ENCODE measurements around the gene CCDC138.

The CCDC138 gene

GRCh38 chr2:108896741-108897140 is 110.2 kb downstream of the CCDC138 start:
- DNase-seq (ENCODE audit: low read depth in 3 of 3): no peak

- no peak for DNase-seq (ENCODE audit: low read depth in 3 of 3)
Observed at GRCh38 chr2:108898315-108899082, 111.9 kb downstream of the CCDC138 start.

DNA sequence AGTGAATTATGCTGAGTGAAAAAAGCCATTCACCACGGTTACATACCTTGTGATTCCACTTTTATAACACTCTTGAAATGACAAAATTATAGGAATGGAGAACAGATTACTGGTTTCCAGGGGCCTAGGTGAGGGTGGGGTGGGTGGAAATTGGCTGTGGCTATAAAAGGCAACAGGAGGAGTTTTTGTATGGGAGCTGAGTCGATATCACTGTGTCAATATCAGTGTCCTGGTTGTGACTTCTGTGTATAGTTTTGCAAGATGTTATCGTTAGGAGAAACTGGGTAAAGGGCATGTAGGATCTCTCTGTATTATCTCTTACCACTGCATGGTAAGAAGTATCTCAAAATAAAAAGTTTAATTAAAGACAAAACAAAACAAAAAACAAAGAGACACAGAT is 118.1 kb downstream of the CCDC138 start:
- DNase-seq (ENCODE audit: low read depth in 3 of 3): no peak

DNA sequence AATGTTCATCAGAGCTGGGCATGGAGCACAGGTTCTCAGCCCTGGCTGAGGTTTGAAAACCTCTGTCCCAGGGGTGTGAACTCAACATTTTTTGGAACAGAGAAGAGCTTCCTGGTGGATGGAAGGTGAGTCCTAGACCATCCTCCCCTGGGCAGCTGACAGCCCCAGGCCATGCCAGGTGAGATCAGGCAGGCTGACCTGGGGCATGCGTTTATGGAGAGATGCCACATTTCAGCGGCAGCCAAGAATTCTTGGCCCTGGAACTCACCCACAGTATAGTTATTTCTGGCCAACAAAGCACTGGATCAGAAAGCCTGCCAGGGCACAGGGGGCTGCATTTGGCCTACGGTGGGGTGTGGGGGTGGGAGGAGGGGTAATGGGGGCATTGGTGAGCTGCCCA is 118.6 kb downstream of the CCDC138 start:
- no peak for DNase-seq (ENCODE audit: low read depth in 3 of 3)

GRCh38 chr2:108905906-108906305 is 119.3 kb downstream of the CCDC138 start:
- no peak for DNase-seq (ENCODE audit: low read depth in 3 of 3)

GRCh38 chr2:108906403-108907077 is 120.0 kb downstream of the CCDC138 start:
- no peak for DNase-seq (ENCODE audit: low read depth in 3 of 3)

GRCh38 chr2:108907822-108908712 is 121.5 kb downstream of the CCDC138 start:
- no peak for DNase-seq (ENCODE audit: low read depth in 3 of 3)

DNA sequence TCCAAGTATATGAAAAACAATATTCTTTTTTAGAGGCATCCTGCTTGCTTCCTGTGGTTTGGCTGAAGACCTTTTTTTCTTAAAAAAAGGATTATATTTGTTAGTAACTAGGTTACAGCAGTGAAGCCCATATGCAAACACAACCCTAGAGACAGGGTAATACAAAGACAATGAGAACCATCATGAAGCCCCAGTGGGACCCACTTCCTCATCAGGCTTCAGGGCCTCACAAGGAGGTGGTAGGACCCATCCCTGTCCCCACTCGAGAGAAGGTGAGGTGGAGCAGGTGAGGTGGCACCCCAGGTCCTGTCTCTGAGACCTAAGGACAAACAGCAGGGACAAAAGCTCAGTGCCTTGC is 122.1 kb downstream of the CCDC138 start:
- no peak for DNase-seq (ENCODE audit: low read depth in 3 of 3)

DNA sequence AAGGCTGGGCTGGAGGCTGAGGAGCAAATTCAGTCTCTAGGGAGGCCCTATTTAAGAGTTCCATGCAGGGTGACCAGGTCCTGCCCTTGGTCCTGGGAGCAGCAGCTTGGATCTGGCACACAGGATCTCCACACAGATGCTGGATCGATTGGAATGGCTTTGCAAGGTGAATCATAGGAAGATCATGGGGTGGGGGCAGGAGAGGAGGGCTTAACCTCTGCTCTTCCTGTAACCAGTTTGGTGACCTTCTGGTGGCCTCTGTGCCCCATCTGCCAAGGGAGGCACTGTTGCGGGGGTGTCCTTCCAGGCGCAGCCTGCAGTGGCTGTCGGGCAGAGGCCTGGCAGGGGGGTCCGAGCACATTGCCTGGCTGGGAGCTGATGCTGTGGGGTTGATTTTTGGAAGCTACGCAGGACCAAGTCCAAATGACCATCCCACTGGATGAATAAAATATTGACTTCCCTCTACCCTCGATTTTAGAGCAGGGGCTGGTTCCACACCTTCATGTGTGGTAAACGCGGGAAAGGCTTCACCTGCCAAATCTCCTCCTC is 122.8 kb downstream of the CCDC138 start:
- DNase-seq (ENCODE audit: low read depth in 3 of 3): no peak

- DNase-seq (ENCODE audit: low read depth in 3 of 3): no peak
Observed at GRCh38 chr2:108910011-108910431, 123.5 kb downstream of the CCDC138 start.

GRCh38 chr2:108910541-108911396 is 124.2 kb downstream of the CCDC138 start:
- DNase-seq (ENCODE audit: low read depth in 3 of 3): no peak

- no peak for DNase-seq (ENCODE audit: low read depth in 3 of 3)
Observed at GRCh38 chr2:108911401-108911800, 124.8 kb downstream of the CCDC138 start.

DNA sequence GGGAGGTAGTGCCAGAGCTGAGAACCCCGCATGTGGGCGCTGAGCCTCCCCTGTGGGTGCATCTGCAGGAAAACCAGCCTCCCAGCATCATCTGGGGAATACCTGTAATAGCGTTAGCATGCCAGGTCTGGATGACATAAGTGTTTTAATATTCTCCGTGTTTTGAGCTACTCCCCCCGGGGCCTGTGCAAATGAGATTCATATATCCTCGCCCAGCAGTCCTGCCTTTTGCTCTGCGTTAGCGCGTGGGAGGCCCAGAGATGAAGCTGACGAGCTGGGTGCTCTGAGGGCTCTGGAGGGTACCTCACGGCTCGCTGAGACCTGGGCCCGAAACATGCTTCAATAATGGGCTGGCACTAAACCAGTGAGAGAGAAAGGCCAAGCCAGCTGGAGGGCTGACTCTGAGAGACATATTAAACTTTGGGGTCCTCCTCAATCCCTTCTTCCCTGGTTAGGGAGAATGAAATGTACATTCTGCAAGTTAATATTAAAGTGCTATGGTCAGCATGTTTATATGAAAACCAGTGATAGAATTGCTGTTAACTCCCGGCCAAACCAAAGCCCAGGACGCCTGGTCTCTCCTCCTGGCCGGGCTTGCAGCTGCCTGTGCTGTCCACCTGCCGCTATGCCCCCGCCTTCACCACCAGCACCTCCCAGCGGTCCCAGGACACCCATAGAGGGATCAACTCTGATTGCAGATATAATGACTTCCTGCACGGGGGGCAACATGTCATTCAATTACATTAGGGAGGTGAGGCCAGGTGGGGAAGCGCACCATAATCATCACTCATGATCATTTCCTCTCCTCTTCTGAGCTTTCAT is 125.4 kb downstream of the CCDC138 start:
- DNase-seq (ENCODE audit: low read depth in 3 of 3): no peak

- DNase-seq (ENCODE audit: low read depth in 3 of 3): no peak
Observed at GRCh38 chr2:108912629-108912902, 126.0 kb downstream of the CCDC138 start.

DNA sequence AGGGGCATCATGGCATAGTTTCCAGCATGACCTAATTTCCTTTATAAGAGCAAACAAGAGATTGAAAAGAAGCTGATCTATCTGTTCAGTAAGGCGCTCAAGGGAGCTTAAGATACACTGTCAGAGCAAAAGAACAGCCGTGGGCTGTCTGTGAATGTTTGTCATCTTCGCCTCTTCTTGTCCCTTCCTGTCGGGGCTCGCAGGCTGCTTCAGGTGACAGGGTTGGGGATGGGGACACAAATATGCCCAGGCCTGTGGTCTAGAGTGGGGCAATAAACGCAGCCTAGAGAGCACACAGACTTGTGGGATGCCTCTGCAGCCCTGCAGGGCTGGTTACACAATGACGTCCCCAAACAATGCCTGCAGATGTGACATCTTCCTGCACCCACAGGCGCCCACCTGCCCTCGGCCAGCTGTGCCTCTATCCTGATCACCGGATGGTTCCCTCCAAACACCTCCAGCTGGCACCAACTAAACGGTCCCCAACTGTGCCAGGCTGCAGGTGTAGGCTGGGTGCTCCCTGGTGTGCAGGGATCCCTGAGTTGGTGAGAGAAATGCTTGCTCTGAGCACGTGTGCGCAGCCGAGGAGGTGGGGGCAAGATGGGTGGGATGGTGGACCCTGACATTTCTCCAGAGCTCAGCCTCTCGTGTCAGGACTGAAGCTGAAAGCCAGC is 129.7 kb downstream of the CCDC138 start:
- no peak for DNase-seq (ENCODE audit: low read depth in 3 of 3)

GRCh38 chr2:108916796-108917421 is 130.3 kb downstream of the CCDC138 start:
- no peak for DNase-seq (ENCODE audit: low read depth in 3 of 3)

DNA sequence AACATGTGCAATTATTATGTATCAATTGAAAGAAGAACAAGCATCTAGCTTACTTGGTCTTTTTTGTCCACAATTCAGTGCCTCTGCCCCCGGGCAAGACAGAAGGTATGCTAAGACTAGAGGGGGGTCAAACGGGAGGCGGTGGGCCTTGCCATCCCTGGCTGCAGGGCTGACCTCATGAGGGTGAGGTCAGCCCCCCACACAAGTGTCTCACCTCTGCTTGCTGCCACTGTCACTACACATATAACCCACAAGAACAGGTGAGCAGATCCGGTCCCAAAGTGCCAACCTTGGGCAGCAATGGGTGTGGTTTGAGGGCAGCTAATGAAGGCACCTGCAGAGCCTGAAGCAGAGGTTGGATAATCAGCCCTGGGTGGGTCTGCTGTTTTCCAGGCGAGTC is 131.0 kb downstream of the CCDC138 start:
- DNase-seq (ENCODE audit: low read depth in 3 of 3): no peak

- no peak for DNase-seq (ENCODE audit: low read depth in 3 of 3)
Observed at GRCh38 chr2:108918156-108918874, 131.7 kb downstream of the CCDC138 start.

- no peak for DNase-seq (ENCODE audit: low read depth in 3 of 3)
Observed at GRCh38 chr2:108918941-108919341, 132.4 kb downstream of the CCDC138 start.
